Esophagus mucosa (tissue), 1 donor: ENCODE data around the gene PINLYP. TPM values are rescaled to one million over a fixed set of nuclear protein-coding genes. Genes with fewer than 3 reads are reported as not detected.

Experiments used
- ATAC-seq: fragments of 200-7000 bp; cut with Tn5 transposase; one replicate; pipeline ENCODE4 v1.9.1; 2020
- total RNA-seq: library from RNA; stranded (reverse); gene quantifications from one replicate; pipeline ENCODE4 v1.2.4, GENCODE V29; 2023
- donor health status: DM: yes; HTN: yes; CAD: no.

PINLYP gene
- total RNA-seq, 1 donor from 2014 or later: 9.1 TPM

DNA sequence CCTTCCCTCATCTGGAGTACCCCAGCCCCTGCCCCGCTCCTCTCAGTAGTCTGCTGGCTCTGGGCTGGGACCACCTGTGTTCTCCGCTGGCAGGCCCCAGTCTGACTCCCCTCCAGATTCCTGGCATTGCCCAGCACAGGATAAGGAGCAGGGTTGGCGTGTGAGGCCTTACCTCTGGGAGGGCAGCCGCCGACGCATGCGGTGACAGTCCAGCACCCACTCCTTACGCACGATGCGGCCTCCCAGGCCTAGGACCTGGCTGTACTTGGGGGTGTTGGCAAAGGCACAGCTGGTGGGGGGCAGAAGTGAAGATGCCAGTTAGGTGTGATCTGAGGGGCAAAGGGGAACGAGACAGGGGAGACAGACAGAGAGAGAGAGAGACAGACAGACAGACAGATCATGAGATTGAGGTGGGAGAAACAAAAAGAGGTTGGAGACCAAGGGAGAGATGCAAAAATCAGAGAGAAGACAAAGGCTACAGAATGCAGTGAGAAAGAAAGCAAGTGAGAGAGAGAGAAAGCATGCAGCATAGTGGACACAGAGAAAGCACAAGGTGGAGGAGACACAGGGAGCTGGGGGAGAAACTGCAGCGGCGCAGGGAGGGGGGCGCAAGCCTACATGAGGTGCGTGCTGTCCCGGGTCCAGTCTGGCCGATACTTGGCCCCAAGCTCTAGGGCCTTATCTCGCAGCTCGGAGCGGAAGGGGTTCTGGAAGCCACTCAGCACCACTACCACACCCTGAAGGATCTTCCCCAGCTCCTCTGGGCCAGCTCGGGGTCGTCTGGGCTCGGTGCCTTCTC lies 24.0 kb upstream of the PINLYP start:
- peak; percentile 14 for ATAC-seq

GRCh38 chr19:43552198-43552450 lies 23.5 kb upstream of the PINLYP start:
- no peak for ATAC-seq

GRCh38 chr19:43552616-43553015 lies 23.0 kb upstream of the PINLYP start:
- ATAC-seq: no peak

GRCh38 chr19:43553656-43554055 lies 21.9 kb upstream of the PINLYP start:
- ATAC-seq: no peak

DNA sequence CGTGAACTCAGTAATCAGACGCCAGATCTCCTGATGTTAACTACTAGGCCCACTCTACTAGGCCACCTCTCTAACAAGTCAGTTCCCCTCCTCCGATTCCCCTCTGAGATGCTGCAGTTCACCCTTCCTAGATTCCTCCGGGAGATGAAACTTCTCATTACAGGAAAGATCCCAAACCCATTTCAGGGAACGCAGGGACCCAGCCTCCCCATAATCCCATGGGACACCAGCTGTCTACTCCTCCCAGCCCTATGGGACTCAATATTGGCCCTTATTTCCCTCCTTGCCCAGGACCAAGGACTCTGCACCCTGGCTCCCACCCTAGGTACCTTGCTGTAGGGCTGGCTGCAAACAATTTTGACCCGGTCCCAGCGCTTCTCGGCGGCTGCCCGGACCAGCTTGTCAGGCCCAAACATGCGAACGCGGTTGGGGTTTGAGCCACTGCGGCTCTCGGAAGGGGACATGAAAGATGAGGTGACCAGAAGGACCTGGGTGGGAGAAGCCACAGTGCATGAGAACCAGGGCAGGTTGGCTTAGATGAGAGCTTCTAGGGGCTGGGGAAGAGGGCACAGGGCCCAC lies 21.2 kb upstream of the PINLYP start:
- ATAC-seq: no peak

DNA sequence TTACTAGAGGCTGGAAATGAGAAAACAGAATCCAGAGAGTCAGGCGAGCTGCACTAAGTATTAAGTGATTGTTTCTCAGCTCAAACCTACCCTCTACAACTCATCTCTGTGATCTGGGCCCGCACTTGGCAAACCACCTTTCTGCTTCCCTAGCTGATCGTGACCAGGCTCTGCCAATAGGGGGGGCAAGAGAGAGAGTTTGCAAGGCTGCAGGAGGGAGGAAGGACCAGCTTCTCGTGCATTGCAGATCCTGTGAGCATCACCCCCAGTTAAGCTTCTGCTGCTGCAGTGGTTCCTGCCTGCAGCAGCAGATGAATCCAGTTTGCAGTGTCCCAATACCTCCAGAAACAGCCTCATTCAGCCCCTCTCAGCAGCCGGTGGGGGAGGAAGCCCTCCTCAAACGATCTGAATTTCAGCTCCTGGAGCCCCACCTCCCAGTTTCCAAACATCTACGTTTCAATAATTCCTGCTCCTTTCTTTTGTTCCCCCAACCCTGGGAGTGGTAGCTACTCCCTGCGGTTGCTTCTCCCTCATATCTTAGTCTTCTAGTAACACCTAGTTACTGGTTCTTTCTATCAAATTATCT lies 20.3 kb upstream of the PINLYP start:
- ATAC-seq: peak; percentile 61

DNA sequence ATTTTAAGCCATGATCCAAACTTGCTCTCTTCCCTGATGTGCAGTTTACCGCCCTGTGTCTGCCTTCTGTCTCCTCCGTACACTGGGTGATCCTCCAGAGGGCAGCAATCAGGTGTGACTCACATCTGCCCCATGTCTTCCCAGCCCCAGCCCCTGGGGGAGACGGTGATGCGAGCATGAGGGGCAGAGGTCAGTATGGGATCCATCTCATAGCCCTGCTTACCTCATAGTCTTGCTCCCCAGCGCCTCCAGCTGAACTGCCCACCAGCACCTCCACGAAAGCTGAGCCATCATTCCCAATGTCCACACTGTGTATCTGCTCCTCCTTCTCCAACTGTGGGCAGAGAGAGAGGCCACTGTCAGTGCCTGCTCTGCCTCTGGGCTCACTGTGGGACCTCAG lies 14.9 kb upstream of the PINLYP start:
- no peak for ATAC-seq

- no peak for ATAC-seq
These were observed 14.2 kb upstream of the PINLYP start for GRCh38 chr19:43561139-43561970.

DNA sequence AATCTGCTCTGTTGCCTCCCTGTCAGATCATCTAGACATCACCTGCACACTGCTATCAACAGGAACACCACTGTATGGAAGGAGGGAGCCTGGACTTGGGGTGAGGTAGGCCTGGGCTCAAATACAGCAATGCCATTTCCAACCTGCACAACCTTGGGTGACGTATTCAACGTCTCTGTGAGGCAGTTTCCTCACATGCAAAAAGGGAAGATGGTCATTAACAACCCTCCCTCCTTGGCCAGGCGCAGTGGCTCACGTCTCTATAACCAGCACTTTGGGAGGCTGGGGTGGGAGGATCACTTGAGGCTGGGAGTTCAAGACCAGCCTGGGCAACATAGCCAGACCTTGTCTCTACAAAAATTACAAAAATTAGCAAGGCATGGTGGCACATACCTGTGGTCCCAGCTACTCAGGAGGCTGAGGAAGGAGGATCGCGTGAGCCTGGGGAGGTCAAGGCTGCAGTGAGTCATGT lies 13.3 kb upstream of the PINLYP start:
- peak; percentile 17 for ATAC-seq

- peak; percentile 71 for ATAC-seq
These were observed 12.8 kb upstream of the PINLYP start for GRCh38 chr19:43562698-43563241.

GRCh38 chr19:43563816-43564457 lies 11.7 kb upstream of the PINLYP start:
- no peak for ATAC-seq

DNA sequence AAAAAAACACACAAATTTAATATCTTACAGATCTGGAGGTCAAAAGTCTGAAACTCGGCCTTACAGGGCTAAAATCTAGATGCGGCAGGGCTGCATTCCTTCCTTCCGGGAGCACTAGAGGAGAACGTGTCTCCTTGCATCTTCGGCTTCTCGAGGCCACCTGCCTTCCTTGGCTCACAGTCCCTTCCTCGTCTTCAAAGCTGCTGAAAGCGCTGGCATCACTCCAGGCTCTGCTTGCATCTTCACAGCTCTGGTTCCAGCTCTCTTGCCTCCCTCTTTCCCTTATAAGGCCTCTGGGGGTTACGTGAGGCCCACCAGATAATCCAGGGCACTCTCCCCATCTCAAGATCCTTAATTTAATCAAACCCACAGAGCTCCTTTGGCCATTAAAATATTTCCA lies 10.8 kb upstream of the PINLYP start:
- no peak for ATAC-seq

DNA sequence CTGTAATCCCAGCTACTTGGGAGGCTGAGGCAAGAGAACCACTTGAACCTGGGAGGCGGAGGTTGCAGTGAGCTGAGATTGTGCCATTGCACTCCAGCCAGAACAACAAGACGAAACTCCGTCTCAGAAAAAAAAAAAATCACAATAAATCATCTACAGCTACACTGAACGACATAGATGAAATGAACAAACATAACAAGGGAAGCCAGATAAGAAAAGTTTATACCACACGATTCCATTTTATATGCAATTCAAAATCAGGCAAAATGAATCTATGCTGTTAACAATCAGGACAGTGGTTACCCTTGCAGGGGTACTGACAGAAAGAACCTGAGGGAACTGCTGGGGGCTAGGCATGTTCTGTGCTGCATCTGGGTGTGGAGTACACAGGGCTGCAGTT lies 5.9 kb upstream of the PINLYP start:
- peak; percentile 12 for ATAC-seq

- peak; percentile 36 for ATAC-seq
These were observed 5.3 kb upstream of the PINLYP start for GRCh38 chr19:43570174-43570791.

DNA sequence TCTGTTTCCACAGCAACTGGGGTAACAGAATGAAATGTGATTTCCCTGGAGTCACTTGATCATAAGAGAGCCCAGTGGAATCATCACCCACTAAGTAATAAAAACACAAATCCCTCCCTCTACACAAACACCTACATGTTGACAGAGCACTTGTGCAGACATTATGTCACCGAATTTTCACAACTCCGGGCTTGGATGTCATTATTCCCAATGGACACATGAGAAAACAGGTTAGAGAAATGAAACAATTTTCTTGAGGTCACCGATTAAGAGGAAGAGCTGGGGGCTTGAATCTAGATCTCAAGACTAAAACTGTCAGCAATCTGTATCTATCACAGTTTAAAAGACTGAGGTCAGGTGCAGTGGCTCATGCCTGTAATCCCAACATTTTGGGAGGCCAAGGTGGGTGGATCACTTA lies 3.4 kb upstream of the PINLYP start:
- ATAC-seq: no peak

DNA sequence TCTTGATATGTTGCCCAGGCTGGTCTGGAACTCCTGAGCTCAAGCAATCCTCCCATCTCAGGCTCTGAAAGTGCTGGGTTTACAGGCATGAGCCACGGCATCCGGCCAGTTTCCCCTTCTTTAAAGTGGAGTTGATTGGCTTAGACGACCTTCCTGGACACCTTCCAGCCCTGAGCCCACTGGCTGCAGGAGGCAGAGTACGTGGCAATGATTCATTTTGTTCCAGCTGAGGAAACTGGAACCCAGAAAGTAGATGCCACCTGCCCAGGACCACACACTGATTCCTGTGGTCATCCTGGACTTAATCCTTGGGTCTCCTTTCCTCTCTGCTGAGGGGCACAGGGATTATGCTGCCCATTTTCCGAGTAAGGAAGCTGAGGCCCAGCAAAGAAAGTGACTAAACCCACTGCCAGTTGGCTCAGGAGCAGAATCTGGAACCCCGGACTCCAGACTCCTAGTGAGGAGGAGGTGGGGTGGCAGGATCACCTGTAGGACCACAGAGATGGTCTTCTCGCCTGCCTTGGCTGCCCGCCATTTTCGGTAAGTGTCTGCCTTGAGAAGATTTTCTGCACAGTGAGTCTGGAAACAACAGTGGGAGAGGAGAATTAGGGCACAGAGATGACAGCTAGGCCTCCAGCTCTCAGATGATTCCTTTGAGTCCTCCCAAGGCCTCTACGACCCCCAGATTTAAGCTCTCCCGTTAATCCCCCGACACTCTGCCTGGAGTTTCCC lies 1.0 kb upstream of the PINLYP start:
- no peak for ATAC-seq

DNA sequence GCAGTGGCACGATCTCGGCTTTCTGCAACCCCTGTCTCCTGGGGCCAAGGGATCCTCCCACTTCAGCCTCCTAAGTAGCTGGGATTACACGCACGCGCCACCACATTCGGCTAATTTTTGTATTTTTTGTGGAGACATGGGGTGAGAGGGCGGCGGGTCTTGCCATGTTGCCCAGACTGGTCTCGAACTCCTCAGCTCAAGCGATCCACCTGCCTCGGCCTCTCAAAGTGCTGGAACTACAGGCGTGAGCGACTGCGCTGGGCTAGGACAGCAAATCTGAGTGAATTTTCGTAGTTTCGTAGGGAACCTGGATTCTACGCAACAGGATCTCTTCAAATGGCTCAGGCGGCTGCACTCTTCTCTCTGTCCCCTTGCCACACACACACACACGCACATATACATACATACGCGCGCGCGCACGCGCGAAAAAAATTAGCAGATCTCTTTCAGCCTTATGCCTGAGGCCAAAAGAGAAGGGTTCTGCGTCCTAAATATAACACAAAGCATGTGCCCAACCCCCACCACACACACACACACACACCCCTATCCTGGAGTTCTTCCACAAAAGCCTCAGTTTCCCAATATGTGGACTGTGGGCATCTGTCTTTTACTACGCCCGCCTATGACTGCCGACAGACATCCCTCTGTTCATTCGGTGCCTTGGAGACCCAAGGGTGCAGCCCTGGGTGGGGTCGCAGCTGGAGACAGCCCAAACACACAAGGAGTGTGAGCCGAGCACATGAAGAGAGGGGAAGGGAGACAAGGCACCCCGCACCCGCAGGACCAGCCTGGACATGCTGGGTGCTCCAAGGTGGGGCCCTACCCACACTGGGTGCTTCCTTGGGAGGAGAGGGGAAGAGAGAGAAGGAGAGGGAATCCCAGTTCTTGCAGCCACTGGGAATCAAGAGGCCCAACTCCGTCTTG lies 616 bp downstream of the PINLYP start:
- ATAC-seq: peak; percentile 32

DNA sequence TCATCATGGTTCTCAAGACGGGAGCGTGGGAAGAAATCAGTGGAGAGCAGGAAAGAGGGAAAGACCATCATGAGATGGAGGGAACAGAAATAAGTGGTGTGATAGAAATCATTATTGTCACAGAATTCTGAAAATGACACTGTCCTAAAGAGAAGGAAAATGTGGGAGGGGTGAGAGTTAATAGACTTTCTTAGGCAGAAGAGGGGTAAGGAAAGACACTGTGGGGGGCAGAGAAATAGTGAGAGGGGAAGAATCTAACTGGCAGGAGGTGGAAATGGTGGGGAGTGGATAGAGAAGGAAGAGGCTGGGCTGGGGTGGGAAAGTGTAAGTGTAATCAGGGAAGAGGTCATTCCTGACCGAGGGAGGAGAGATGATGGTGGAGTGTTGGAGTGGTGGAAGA lies 3.2 kb downstream of the PINLYP start:
- ATAC-seq: no peak

- ATAC-seq: no peak
These were observed 5.9 kb downstream of the PINLYP start for GRCh38 chr19:43581467-43581866.

GRCh38 chr19:43582495-43582894 lies 6.9 kb downstream of the PINLYP start:
- ATAC-seq: no peak
